ENCODE results near the gene STK24.

DNA sequence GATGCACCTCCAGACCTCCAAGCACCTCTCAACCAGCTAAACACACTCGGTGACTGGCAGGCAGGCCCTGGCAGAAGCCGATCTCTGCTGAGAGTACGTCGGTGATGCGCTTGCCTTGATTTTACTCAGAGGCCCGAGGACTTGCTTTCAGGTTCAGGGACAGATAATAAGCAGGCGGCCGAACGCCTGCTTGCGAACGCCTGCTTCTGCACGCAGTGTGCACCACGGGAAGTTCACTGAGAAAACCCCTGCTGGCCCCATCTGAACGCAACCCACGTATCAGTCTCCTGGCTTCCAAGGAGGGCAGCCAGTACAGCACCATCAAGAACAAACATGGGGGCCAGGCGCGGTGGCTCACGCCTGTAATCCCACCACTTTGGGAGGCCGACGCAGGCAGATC, 108.0 kb downstream of the STK24 start:
- TF ChIP-seq, protein P1, sequence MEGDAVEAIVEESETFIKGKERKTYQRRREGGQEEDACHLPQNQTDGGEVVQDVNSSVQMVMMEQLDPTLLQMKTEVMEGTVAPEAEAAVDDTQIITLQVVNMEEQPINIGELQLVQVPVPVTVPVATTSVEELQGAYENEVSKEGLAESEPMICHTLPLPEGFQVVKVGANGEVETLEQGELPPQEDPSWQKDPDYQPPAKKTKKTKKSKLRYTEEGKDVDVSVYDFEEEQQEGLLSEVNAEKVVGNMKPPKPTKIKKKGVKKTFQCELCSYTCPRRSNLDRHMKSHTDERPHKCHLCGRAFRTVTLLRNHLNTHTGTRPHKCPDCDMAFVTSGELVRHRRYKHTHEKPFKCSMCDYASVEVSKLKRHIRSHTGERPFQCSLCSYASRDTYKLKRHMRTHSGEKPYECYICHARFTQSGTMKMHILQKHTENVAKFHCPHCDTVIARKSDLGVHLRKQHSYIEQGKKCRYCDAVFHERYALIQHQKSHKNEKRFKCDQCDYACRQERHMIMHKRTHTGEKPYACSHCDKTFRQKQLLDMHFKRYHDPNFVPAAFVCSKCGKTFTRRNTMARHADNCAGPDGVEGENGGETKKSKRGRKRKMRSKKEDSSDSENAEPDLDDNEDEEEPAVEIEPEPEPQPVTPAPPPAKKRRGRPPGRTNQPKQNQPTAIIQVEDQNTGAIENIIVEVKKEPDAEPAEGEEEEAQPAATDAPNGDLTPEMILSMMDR (IDR thresholded peaks at IDR 0.05): no peak
- TF ChIP-seq ZFX (IDR thresholded peaks at IDR 0.05; ENCODE audit: borderline replicate concordance): no peak
